NCI-H2196 treated with DMSO at 0.1 percent for 48 hours (cell line): ENCODE data around the gene HOXA7.
A peak's percentile ranks its signal among the peaks of the same experiment; 100 is the strongest.

Experiments
- DNase-seq: peaks from one replicate; lab custom pipeline; 2025; ENCODE audit not compliant: unreplicated experiment; lab: John Stamatoyannopoulos, UW

HOXA7 gene

DNA sequence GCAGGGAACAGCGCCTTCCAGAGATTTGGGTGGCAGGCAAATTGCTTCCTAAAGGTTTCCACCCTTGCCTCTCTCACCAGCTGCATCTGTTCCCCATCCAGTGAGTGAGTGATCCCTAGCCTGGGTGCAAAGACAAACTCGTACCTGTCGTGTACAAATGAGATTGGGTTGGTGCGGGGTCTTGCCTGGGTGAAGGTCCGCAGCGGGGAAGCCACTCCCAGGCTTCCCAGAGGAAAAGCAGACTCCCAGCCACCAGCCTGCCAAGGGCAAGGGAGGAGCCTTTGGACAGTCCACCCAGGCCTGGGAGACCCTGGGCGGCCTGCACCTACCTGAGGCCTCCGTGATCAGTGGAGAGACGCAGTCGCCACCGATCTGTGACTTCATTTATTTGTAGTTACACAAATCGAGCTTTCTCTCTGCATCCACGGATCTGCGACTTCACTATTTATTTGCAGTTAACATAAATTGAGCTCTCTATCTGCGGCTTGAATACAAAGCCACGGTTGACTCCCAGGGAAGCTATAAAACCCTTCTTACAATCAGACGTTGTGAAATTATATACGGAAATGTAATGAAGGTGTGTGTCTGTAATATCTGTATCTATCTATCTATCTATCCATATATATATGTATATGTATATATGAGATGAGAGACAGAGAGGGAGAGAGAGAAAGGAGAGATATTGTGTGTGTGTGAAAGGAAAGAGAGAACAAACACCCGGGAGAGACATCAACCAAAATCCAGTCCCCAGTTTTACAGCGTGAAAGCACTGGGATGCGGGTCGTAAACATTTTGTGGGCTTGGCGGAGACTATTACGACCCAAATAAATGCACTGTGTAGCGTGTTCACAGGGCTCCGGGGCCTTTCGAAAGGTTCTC, 3.0 kb upstream of the HOXA7 start:
- DNase-seq = no peak

DNA sequence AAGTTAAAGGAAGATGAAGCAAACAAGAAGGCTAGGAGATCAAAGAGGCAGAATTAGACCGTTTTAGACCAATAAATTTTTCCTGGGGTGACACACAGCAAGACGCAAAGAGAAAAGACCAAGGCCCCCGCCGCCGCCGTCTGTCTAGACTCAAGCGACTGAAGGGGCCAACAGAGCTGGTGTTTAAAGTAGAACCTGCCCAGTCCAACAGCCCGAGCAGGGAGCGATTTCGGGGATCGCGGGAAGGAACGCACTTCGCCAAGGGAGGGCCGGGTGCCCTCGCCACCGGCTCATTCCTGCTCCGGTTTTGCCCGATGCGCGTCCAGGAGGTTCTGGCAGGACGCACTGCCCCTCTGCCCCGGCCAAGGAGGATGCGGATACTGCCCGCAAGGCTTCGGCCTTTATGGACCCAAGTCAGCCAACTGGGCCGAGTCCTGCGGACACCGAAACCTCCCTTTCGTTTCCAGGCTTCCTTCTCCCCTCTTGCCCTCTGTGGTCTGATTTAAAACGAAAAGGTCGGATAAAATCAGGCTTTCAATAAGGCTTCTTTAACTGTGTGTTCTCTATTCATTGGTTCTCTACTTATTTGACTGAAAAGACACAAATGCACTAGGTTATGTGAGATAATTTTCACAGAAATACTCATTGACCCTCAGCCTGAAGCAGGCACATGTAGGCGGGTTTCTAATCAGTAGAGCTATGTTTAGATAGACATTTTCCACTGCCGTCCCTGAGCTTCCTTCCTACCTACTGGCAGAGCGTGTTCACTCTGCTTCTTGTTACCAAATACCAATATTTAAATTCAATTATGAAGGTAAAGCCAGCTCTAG, 2.2 kb upstream of the HOXA7 start:
- no peak for DNase-seq

DNA sequence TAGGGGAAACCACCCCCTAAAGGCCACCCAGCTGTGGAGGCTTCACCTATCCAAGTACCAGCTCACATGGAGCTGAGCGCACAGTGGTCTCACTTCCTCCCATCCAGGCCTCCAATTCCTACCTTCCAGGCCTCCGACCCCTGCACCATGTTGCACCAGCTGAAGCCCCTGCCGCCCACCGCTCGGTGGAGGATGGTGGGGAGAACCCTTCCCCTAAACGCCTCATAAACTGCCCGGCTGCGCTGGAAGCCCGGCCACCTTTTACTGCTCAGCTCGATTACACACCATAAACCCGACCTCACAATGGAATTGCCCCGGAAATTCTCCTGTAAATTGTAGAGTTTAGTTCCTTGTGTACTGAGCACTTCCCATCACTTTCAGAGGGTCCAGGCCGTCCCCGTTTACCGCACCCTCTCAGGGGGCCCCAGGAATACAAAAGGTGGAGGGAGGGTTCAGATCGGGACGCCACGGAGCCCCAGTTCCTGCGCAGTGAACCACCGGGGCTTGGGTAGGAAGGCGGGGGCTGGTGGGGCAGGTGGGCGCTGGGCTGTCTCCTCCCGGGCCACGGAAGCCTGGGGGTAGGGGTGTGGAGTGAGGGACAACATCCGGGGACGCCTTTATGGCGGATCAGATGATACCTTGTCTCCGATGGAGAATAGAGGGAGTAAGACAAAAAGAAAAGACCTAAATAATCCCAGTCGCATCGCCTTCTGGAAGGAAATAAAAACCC, 1.4 kb upstream of the HOXA7 start:
- DNase-seq = no peak

DNA sequence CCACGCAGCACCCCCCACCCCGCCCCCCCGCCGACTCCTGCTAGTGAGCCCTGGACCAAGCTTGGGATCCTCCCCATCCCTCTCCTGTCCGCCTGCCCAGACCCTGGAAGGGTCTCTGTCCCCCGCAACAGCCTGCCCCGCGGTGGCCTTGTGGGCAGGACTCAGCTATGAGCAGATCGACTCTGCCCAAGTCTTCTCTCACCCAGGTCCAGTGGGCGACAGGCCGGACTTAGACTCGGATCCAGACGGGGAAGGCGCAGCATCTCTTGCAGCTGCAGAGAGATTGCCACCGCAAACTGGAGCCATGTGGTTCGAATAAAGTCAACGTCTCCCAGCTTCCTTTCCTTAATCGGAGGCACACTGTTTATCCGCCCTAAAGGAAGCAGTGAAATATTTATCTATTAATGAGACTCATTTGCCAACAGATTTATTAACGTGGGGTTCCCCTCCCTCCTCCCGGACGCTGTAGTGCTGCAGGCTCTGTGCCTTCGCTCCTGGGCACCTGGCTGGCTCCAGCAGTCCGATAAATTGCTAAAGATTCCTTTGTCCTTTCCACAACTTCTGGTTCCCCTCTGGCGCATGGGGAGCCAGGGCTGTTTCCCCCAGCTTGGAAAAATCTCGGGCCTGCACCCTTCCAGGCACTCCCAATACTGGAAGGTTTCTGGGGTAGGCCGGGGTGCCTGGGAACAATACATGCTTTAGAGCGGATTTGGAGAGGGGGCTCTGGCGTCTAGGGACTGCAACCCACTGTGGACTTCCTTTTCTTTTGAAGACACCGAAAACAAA, 634 bp upstream of the HOXA7 start:
- no peak for DNase-seq

DNA sequence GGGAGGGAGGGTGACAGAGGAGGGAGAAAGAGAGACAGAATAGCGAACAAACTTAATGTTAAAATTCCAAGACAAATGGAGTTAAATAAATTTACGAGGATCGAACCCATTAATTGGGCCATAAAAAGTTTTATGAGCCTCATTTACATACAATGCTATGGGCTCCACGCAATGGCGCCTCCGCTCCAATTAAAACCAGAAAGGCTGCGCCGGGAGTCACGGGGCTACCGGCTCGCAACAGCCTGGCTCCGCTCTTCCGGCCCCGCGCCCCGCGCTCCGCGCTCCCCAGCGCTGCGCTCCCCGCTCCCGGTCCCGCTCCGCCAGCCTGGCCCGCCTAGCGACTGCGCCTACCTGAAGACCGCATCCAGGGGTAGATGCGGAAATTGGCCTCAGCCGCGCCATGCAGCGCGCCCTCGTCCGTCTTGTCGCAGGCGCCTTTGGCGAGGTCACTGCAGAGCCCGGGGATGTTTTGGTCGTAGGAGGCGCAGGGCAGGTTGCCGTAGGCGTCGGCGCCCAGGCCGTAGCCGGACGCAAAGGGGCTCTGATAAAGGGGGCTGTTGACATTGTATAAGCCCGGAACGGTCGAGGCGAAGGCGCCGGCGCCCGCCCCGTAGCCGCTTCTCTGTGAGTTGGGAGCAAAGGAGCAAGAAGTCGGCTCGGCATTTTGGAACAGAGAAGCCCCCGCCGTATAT, 513 bp downstream of the HOXA7 start:
- no peak for DNase-seq

DNA sequence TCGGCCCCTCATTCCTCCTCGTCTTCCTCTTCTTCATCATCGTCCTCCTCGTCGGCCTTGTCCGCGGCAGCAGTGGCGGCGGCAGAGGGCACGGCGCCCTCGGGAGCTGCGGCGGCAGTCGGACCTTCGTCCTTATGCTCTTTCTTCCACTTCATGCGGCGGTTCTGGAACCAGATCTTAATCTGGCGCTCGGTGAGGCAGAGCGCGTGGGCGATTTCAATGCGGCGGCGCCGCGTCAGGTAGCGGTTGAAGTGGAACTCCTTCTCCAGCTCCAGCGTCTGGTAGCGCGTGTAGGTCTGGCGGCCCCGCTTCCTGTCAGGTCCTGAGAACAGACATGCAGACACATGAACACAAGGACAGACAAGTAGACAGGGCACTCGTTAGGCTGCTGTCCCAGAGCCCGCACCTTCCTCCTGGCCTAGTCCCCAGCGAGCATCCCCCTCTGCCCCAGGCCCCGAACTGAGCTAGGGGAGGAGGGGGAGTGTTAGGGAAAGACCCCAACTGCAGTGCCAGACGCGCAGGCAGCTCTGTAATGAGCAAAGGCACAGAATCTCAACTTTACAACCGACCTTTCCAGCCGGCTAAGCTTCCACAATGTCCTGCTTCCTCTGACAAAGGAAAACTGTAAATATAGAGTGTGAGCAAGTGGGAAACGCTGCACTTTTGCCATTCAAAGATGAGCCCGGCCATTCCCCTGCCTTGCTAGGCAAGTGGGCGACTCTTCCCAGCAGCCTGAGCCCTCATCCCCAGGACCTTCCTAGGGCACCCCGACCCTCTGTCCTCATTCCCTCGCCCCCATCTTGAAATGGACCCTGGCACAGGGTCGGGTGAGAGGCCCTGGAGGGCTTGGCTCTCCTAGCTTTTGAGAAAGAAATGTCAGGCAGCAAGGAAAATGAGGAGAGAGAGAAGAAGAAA, 1.3 kb downstream of the HOXA7 start:
- DNase-seq = no peak

DNA sequence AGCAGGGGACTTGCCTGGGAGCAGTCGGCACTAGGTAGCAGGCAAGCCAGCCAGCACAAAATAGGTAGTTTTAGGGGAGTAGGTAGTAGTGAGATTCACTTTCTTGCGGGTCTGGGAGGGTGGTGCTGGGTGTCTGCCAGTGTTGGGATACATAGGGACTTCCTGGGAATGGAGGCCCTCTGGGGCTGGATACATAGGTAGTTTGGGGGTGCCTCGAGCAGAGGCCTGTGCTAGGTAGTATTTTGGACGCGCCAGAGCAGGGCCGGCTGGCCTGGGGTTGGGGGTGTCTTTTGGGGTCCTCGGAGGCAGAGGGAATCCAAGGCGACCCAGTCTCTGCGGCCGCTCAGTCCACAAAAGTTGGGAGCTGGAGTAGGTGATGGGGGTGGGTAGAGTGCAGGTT, 2.1 kb downstream of the HOXA7 start:
- DNase-seq = no peak

DNA sequence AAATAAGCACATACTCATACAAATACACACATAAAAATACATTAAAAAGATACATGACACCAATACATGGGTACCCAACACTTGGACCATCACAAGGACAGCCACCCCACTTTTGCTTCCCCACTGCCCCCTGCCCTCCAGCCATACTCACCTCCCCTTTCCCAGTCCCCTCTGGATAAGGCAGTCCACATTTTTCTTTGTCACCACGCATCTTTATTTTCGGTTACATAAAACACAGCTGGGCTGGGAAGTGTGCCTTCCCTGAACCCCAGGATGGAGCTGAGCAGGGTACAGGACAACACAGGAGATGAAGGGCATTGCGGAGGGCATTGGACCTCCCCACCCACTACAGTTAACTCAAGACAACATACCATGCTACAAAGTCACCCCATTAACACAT, 2.9 kb downstream of the HOXA7 start:
- no peak for DNase-seq

DNA sequence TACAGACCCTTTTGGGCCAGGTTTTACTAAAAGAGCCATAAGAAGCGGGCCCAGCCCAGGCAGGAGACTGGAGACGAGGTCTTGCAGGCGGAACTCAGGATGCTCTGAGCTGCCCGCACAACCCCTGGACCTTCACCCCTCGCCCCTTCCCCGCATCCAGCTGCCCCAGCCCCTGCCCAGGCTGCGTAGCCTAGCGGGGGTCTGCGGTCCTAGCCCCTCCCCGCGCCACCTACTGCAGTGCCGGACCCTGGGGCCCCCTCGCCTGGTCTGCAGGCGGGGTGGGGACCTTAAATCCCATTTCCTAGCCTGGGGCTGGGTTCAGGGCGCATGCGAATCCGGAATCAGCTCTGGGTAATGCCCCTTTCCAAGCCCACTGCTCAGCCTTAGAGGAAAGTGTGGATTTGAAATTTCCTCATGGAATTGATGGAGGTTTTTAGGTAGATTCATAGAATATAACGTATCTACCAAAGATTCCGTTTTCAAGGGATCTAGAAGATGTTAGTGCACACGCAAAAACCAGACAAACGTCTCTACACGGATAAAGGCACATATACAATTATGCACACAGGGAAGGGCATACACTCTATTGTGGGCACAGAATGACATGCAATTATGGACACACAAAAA, 3.5 kb downstream of the HOXA7 start:
- DNase-seq = no peak

DNA sequence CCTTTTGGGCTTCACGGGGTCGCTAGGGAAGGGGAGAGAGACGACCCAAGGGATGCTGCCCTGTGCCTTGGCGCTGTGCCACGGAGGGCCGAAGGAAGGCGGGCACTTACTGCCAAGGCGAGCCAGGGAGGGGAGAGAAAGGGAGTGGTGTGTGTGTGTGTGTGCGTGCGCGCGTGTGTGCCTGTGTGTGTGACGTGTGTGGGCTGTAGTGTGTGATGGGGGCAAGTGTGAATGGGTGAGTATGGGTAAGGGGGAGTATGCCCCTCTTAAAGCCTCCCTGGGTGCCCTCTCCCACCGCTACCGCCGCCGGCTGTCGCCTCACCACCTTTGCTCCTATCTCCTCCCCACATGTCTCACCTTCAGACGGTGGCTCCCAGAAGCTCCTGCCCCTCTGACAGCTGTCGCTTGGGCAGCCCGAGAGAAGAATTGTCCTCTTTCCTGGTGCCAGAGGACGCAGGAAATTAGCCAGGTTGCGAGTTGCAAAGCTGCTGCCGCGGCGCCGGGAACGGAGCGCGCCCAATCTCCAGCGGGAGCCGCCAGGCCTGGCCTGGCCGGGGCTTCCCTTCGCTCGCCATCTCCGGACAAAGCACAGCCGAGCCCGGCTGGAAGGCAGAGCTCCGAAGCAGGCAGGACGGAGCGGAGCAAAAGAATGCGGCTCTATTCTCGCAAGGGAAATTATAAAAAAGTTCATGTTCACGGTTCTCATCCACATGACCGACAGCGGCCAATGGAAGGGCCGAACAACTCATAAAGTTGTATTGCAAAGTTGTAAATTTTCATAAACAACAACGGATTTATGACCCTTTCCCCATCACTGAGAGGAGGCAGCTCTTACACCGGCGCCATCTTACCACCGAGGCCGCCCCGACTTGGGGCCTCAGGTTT, 4.3 kb downstream of the HOXA7 start, which contains the start of gene HOXA3:
TSS of gene HOXA3 (minus strand) at position 653 of the 885 bp plus-strand sequence. CDS start 41,943 bp downstream, outside the sequence.
- DNase-seq = no peak

DNA sequence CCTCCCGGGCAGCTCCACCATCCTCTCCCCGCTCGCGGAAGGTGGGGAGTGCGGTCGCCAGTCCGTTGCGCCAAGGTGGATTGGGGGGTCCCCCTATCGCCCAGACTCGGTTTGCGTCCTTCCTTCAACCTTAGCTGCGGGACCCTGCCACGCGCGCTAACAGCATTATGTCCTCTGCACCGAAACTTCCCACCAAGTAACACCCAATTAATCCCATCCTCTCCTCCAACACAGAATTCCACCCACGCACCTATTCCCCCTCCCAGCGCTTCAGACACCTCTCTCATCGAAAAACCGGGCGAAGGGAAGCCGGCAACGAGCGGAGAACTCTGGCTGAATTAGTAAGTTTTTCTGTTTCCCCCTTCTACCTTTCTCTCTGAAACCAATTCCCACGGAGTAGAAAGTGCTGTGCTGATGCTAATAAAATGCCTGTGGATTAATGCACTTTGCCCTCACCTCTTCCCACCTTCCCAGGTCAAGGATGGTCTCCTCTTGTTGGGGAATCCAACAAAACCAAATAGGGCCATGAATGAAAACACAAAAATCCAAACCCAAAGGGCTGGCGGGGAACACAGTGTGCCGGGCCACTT, 5.0 kb downstream of the HOXA7 start:
- no peak for DNase-seq

DNA sequence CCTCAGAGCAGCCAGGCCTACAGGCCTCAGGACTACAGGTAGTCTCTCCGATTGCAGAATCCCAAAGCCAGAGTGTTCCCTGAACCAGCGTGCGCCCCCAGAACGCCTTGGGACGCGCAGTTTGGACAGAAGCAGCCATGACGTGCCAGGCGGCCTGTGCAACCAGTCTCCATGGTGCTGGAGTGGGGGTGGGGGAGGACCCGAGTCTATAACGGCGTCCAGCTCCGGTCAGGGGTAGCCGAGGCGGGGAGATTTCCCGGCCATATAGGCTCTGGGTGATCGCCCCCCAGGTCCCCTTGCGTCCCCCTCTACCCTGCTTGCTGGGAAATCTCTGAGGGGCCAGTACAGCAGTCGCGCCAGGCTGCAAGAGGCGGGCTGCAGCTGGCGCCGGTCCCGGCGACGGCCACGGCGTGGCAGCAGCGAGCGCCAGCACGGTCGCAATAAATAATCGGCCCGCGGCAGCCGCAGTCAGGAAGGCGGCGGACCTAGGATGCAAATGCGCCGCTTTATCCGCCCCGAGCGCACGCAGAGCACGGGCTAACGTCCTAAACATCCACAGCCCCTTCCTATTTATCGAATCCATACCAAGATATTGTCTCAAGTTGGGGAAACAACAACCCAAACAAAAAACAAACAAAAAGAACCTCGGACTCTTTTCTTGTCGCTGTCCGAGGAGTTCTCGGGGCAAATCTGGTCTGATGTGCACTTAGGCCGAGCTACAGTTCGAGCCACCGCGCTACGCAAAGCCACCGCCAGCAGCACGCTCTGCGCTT, 5.7 kb downstream of the HOXA7 start:
- peak; percentile 62 for DNase-seq

DNA sequence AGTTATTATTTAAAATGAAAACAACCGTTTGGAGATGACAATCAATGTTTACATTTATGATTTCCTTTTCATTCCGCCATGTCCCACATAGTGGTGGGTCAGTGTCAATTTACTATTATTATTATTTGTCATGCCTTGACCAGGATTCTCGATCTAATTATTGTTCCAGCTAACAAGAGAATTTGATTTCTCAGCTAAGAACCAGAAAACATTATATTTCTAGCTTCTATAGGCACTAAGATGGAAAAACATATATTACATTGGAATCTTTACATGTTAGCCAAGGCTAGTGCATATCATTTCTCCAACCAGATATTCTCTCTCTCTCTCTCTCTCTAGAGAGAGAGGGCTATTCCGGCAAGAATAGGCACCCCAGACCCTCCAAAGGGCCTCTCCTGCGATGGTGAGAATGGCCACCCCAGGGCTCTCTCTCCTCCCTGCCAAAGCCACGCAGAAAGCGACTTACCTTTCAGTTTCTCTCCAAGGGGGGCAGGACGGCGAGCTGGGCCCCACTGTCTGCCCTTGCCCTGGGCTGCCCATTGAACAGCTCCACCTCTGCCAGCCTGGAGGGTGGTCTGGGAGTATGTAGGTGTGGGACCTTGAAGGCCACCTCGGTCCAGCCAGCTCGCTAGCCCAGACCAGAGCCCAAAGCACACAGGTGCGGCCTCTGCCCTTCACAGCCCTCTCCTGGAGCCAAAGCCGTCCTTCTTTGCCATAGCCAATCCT, 6.5 kb downstream of the HOXA7 start:
- DNase-seq = peak; percentile 43

DNA sequence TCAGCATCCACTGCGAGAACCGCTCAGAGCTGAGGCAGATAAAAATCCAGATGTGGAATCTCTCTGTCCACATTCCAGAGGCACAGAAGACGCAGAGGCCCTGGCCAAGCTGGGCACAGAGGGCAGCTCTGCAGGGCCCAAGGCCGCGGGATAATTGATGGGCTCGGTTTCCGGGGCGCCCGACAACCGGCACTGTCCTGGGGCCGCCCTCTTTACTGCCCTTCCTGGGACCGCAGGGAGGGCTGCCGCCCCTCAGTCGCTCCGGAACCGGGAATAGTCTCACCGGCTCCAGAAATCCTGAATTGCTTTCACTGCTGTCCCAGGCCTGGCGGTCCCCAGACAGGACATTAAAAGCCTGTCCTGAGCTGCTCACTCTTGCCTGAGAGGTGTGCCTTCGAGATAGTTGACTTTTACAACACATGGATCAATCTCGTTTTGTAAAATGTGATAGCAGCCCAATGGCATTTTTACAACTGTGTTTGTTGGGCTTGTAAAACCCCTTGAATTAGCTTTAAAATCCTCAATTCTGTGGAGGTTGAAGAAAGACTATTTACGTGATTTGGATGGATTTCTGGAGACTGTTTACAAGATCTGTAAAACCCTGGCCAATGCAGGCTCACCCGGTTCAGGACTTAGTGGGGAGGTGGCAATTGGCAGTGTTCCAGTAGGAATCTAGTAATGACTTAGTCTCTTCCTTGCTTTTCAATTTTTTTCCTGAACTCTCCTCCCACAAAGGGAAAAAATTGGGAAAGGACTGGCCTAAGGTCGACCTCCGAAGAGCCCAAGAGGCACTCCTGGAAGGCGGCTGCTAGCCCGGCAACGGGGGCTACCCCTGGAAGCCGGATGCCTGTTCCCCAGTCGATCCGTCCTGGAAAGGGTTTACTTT, 7.5 kb downstream of the HOXA7 start:
- no peak for DNase-seq
